H1 (cell line): ENCODE results near the gene VPS13A. TPM values are rescaled to one million over a fixed set of nuclear protein-coding genes. Genes with fewer than 3 reads are reported as not detected.

Experiments used
- CTCF ChIA-PET: fragments of 300-600 bp; sonication (Branson Sonifier 250); formaldehyde crosslinking; loops from one replicate; lab custom pipeline; 2021; ENCODE audit not compliant: partially characterized antibody; lab: Charles Lee
- POLR2A ChIA-PET: fragments of 300-600 bp; sonication (Branson Sonifier 250); formaldehyde crosslinking; loops from one replicate; lab custom pipeline; 2021; ENCODE audit warnings: inconsistent platforms; ENCODE audit not compliant: partially characterized antibody; lab: Charles Lee
- DNase-seq, 2 experiments: peaks; one replicate each; pipeline versions ENCODE4 v3.0.0 to v3.0.0-alpha.2; 2010 to 2022; ENCODE audit warnings: low spot score in 2 of 2, low read depth in 1 of 2, mixed read lengths in 1 of 2
- FAIRE-seq: peaks from 2 replicates; lab custom pipeline; 2011; peaks lifted over from hg19 to GRCh38; lab: Jason Lieb, UNC
- H2AFZ ChIP-seq: 2 replicates; pipeline ENCODE4 v1.8.1; 2012; ENCODE audit warnings: low read length, inconsistent platforms
- H2AK5ac ChIP-seq: 2 replicates; pipeline ENCODE4 v1.6.1; 2013; ENCODE audit warnings: low read depth, low read length
- H2BK120ac ChIP-seq: replicated peaks from 2 replicates; pipeline ENCODE3; 2013; ENCODE audit warnings: low read depth, low read length, inconsistent platforms
- H2BK12ac ChIP-seq: 2 replicates; pipeline ENCODE4 v1.6.1; 2013; ENCODE audit warnings: low read depth, low read length
- H2BK15ac ChIP-seq: 2 replicates; pipeline ENCODE4 v1.6.1; 2013; ENCODE audit warnings: low read length
- H2BK20ac ChIP-seq: 2 replicates; pipeline ENCODE4 v1.6.1; 2013; ENCODE audit warnings: low read length
- H2BK5ac ChIP-seq: 2 replicates; pipeline ENCODE4 v1.6.1; 2013; ENCODE audit warnings: low read depth, low read length
- H3K14ac ChIP-seq: 2 replicates; pipeline ENCODE4 v1.6.1; 2013; ENCODE audit warnings: inconsistent platforms; ENCODE audit not compliant: insufficient read length
- H3K18ac ChIP-seq: 2 replicates; pipeline ENCODE4 v1.6.1; 2013; ENCODE audit warnings: low read length; ENCODE audit errors: extremely low read depth
- H3K23ac ChIP-seq: 2 replicates; pipeline ENCODE4 v1.6.1; 2013; ENCODE audit warnings: inconsistent platforms; ENCODE audit not compliant: insufficient read length
- H3K23me2 ChIP-seq: 2 replicates; pipeline ENCODE4 v1.6.1; 2013; ENCODE audit warnings: low read depth, low read length
- H3K27ac ChIP-seq: 2 replicates; pipeline ENCODE4 v1.6.1; 2011; ENCODE audit warnings: low read depth, low read length, inconsistent platforms
- H3K27me3 ChIP-seq, 4 experiments: replicated peaks in 1 of 4; 1 replicate in 1 of 4; 2 replicates in 3 of 4; pipeline versions ENCODE4 v1.6.1 to v1.8.1; 2011 to 2013; ENCODE audit warnings: low read length in 3 of 4, mild to moderate bottlenecking in 3 of 4, inconsistent platforms in 2 of 4, mixed read lengths in 2 of 4, moderate library complexity in 1 of 4; ENCODE audit not compliant: control insufficient read depth in 3 of 4, insufficient read depth in 3 of 4; ENCODE audit errors: extremely low read depth in 1 of 4
- H3K36me3 ChIP-seq, 4 experiments: 2 replicates each; pipeline versions ENCODE4 v1.6.1 to v1.8.1; 2011 to 2013; ENCODE audit warnings: mild to moderate bottlenecking in 4 of 4, low read length in 3 of 4, moderate library complexity in 2 of 4, control low read depth in 1 of 4, inconsistent platforms in 1 of 4; ENCODE audit not compliant: insufficient read depth in 4 of 4, control insufficient read depth in 2 of 4
- H3K4ac ChIP-seq: replicated peaks from 2 replicates; pipeline ENCODE3; 2013; ENCODE audit warnings: low read length, low read depth, mixed read lengths, inconsistent platforms; ENCODE audit not compliant: insufficient read length
- H3K4me1 ChIP-seq, 4 experiments: replicated peaks in 1 of 4; 1 replicate in 1 of 4; 2 replicates in 3 of 4; pipeline versions ENCODE4 v1.6.1 to v1.8.1; 2011 to 2013; ENCODE audit warnings: low read length in 3 of 4, inconsistent platforms in 2 of 4, mixed read lengths in 1 of 4; ENCODE audit not compliant: insufficient read depth in 4 of 4, control insufficient read depth in 3 of 4
- H3K4me2 ChIP-seq, 2 experiments: 2 replicates each; pipeline versions ENCODE4 v1.6.1 to v1.8.1; 2011 to 2013; ENCODE audit warnings: low read depth in 2 of 2, low read length in 2 of 2, control low read depth in 1 of 2, inconsistent platforms in 1 of 2, mild to moderate bottlenecking in 1 of 2; ENCODE audit not compliant: insufficient read depth in 1 of 2
- H3K4me3 ChIP-seq, 4 experiments: fragments of 200-600, 300-600 bp in 1 of 4; sonication (generic), shearing (Covaris generic), sonication (Bioruptor Twin) in 1 of 4; 2 replicates each; pipeline versions ENCODE4 v1.5.1 to v1.8.1; 2011 to 2016; ENCODE audit warnings: low read length in 4 of 4, low read depth in 3 of 4, control low read depth in 2 of 4, inconsistent platforms in 2 of 4, mild to moderate bottlenecking in 2 of 4, mixed read lengths in 1 of 4, moderate library complexity in 1 of 4; ENCODE audit not compliant: insufficient read depth in 2 of 4; ENCODE audit errors: extremely low read depth in 1 of 4
- H3K56ac ChIP-seq: replicated peaks from 2 replicates; pipeline ENCODE3; 2013; ENCODE audit warnings: low read depth, mild to moderate bottlenecking, mixed read lengths, low read length, inconsistent platforms; ENCODE audit not compliant: insufficient read length
- H3K79me1 ChIP-seq: 2 replicates; pipeline ENCODE4 v1.6.1; 2013; ENCODE audit warnings: low read depth, low read length, control low read depth
- H3K79me2 ChIP-seq, 2 experiments: 2 replicates each; pipeline versions ENCODE4 v1.6.1 to v1.8.1; 2012 to 2013; ENCODE audit warnings: low read length in 2 of 2, mild to moderate bottlenecking in 2 of 2, inconsistent platforms in 1 of 2; ENCODE audit not compliant: insufficient read depth in 2 of 2, control insufficient read depth in 1 of 2
- H3K9ac ChIP-seq, 4 experiments: replicated peaks in 1 of 4; 1 replicate in 1 of 4; 2 replicates in 3 of 4; pipeline versions ENCODE4 v1.6.1 to v1.8.1; 2011 to 2013; ENCODE audit warnings: low read depth in 3 of 4, low read length in 3 of 4, control low read depth in 2 of 4, mild to moderate bottlenecking in 2 of 4, moderate library complexity in 2 of 4, inconsistent platforms in 1 of 4; ENCODE audit errors: extremely low read depth in 1 of 4
- H3K9me3 ChIP-seq, 2 experiments: 2 replicates each; pipeline versions ENCODE4 v1.6.1 to v1.8.1; 2012 to 2013; ENCODE audit warnings: mild to moderate bottlenecking in 2 of 2, moderate library complexity in 2 of 2, control low read depth in 1 of 2, inconsistent platforms in 1 of 2, low read depth in 1 of 2, low read length in 1 of 2, mixed read lengths in 1 of 2; ENCODE audit not compliant: insufficient read depth in 2 of 2
- H4K20me1 ChIP-seq, 2 experiments: replicated peaks in 1 of 2; 2 replicates each; pipeline versions ENCODE3 to v1.8.1; 2011 to 2013; ENCODE audit warnings: inconsistent platforms in 2 of 2, low read length in 2 of 2, mild to moderate bottlenecking in 1 of 2; ENCODE audit not compliant: insufficient read depth in 2 of 2, control insufficient read depth in 1 of 2
- H4K5ac ChIP-seq: 2 replicates; pipeline ENCODE4 v1.6.1; 2013; ENCODE audit warnings: low read length, low read depth, mixed read lengths, inconsistent platforms; ENCODE audit not compliant: insufficient read length
- H4K8ac ChIP-seq: 2 replicates; pipeline ENCODE4 v1.8.0; 2013; ENCODE audit warnings: mild to moderate bottlenecking, moderate library complexity, low read length, inconsistent platforms; ENCODE audit not compliant: insufficient read depth; ENCODE audit errors: extremely low read depth
- H4K91ac ChIP-seq: replicated peaks from 2 replicates; pipeline ENCODE3; 2013; ENCODE audit warnings: low read length, mixed read lengths, inconsistent platforms; ENCODE audit not compliant: insufficient read length
- E2F6 ChIP-seq: IDR thresholded peaks from 2 replicates; pipeline ENCODE4 v1.6.1; 2012; ENCODE audit warnings: inconsistent platforms
- EP300 ChIP-seq, 2 experiments: IDR thresholded peaks; 1 replicate in 1 of 2; 2 replicates in 1 of 2; pipeline ENCODE4 v1.6.1; 2011 to 2012; ENCODE audit warnings: low read depth in 2 of 2, low read length in 2 of 2, mild to moderate bottlenecking in 2 of 2, borderline replicate concordance in 1 of 2, inconsistent platforms in 1 of 2, moderate library complexity in 1 of 2
- SIX5 ChIP-seq: IDR thresholded peaks from 2 replicates; pipeline ENCODE4 v1.6.1; 2011; ENCODE audit warnings: mild to moderate bottlenecking, low read depth, low read length
- WGBS, 2 experiments: shearing (Covaris generic) in 1 of 2; methylation state at CpG; one replicate each; pipeline versions ENCODE4 v1.1.6 to v1.1.7; 2013 to 2015; ENCODE audit warnings: low lambda C conversion rate in 2 of 2, mixed read lengths in 2 of 2, inconsistent platforms in 1 of 2, low coverage in 1 of 2, missing lambda C conversion rate in 1 of 2; ENCODE audit not compliant: insufficient replicate concordance in 2 of 2, insufficient coverage in 1 of 2, insufficient read length in 1 of 2; ENCODE audit errors: extremely low coverage in 1 of 2, missing lambda C conversion rate in 1 of 2; 5-methylcytosine and 5-hydroxymethylcytosine counted together
- polyA plus RNA-seq, 7 experiments: library from polyadenylated mRNA; depleted of rRNA in 3 of 7; stranded (reverse) in 5 of 7; unstranded in 2 of 7; fragments of >200 nt in 5 of 7; fragments of 200-250 nt in 2 of 7; gene quantifications; 1 replicate in 5 of 7; 2 replicates in 1 of 7; 4 replicates in 1 of 7; pipeline versions ENCODE4 v1.2.1 to v1.2.3, GENCODE V29; 2011 to 2013; ENCODE audit warnings: missing spikeins in 2 of 7, mixed read lengths in 2 of 7
- total RNA-seq: library from RNA; stranded (reverse); fragmentation: NEBNext Ultra II Directional; extraction: Animal tissue kit (Norgen Biotek cat#: 25700); gene quantifications from 2 replicates; pipeline ENCODE4 v1.2.1, GENCODE V29; 2021

The VPS13A gene
- total and polyA plus RNA-seq, 2 of the 8 experiments (the other 6 are each of a cell fraction or from before 2014, with no cell fraction given): 6.0 to 36.5 TPM

- DNase-seq: no peak
- TF ChIP-seq SIX5 (no peak), EP300 (IDR thresholded peaks at IDR 0.05; ENCODE audit: borderline replicate concordance in 1 of 2, low read depth in 2 of 2, low read length in 2 of 2) (no peak), E2F6 (no peak)
These were observed 44.1 kb downstream of the VPS13A start for GRCh38 chr9:77221431-77221830.

More at GRCh38 chr9:77221431-77221830, 44.1 kb downstream of the VPS13A start:
- Histone ChIP-seq H3K4me2 (no peak overlapping the region), H2AK5ac (no peak overlapping the region), H3K4me1 (no peaks in the 10 kb centered on the region; a peak in 2 of 7 replicates), H2BK15ac (no peak overlapping the region), H3K23me2 (no peaks in the 10 kb centered on the region), H2BK5ac (no peak overlapping the region), H3K56ac (no peak overlapping the region), H3K9ac (no peak overlapping the region), H3K4ac (no peak overlapping the region), H3K23ac (no peak overlapping the region), H3K36me3 (peaks cover 0 to 16% (median 0%) of the 10 kb centered on the region in 4 experiments; a peak in 2 of 8 replicates), H2BK120ac (no peak overlapping the region), H3K18ac (no peak overlapping the region), H4K5ac (no peak overlapping the region), H3K27ac (no peak overlapping the region), H4K8ac (no peak overlapping the region), H4K20me1 (no peaks in the 10 kb centered on the region), H2BK20ac (no peak overlapping the region), H3K4me3 (no peak overlapping the region), H3K79me1 (no peaks in the 10 kb centered on the region), H3K27me3 (no peaks in the 10 kb centered on the region), H3K9me3 (no peaks in the 10 kb centered on the region), H3K79me2 (no peaks in the 10 kb centered on the region), H2AFZ (no peak overlapping the region), H4K91ac (no peak overlapping the region), H2BK12ac (no peak overlapping the region), H3K14ac (no peak overlapping the region)
- FAIRE-seq: no peak
- ChIA-PET POLR2A (no interaction called here), CTCF (no interaction called here)
- 86% methylated on average over 3 of the region's 3 CpGs; no CpG with 5 or more reads in 1 of the 2 experiments for WGBS, 2 experiments
